A673 (cell line): ENCODE data around the gene MLANA. TPM values are rescaled to one million over a fixed set of nuclear protein-coding genes. Genes with fewer than 3 reads are reported as not detected.

Experiments used
- BruUV-seq: library from RNA; stranded (reverse); fragments of 400-500 nt; replicated peaks from 2 replicates; lab custom pipeline; 2021; lab: Mats Ljungman, UMichigan
- CTCF ChIA-PET: fragments of 300-600 bp; sonication (Branson Sonifier 250); formaldehyde crosslinking; loops from one replicate; lab custom pipeline; 2022; ENCODE audit warnings: antibody characterized with exemption; lab: Charles Lee
- POLR2A ChIA-PET: fragments of 300-600 bp; sonication (Branson Sonifier 250); formaldehyde crosslinking; loops from one replicate; lab custom pipeline; 2022; ENCODE audit warnings: antibody characterized with exemption; ENCODE audit not compliant: low non-redundant PET; lab: Charles Lee
- DNase-seq: peaks from one replicate; pipeline ENCODE4 v3.0.0-alpha.2; 2015; ENCODE audit warnings: low spot score
- H3K27ac ChIP-seq: fragments of 200-600 bp; sonication (generic); 2 replicates; pipeline ENCODE4 v1.5.1; 2016; ENCODE audit warnings: mixed run types, low read depth, mild to moderate bottlenecking, mixed read lengths, antibody characterized with exemption, low read length; ENCODE audit not compliant: poor library complexity, severe bottlenecking
- H3K27me3 ChIP-seq: fragments of 200-600 bp; sonication (generic); replicated peaks from 2 replicates; pipeline ENCODE4 v1.6.1; 2017; ENCODE audit warnings: mixed run types, low read depth, mild to moderate bottlenecking, mixed read lengths, antibody characterized with exemption, low read length; ENCODE audit not compliant: insufficient read depth, poor library complexity
- H3K36me3 ChIP-seq: fragments of 200-600 bp; sonication (generic); 2 replicates; pipeline ENCODE4 v1.6.1; 2016; ENCODE audit warnings: mixed run types, mild to moderate bottlenecking, mixed read lengths, antibody characterized with exemption, low read length; ENCODE audit not compliant: insufficient read depth, poor library complexity, severe bottlenecking
- H3K4me1 ChIP-seq: fragments of 200-600 bp; sonication (generic); 2 replicates; pipeline ENCODE4 v1.6.1; 2017; ENCODE audit warnings: mixed run types, mild to moderate bottlenecking, mixed read lengths, antibody characterized with exemption, low read length; ENCODE audit not compliant: insufficient read depth, poor library complexity, severe bottlenecking
- H3K4me3 ChIP-seq: fragments of 200-600 bp; sonication (generic); 2 replicates; pipeline ENCODE4 v1.5.1; 2016; ENCODE audit warnings: low read depth, mixed run types, mild to moderate bottlenecking, mixed read lengths, low read length; ENCODE audit not compliant: poor library complexity, severe bottlenecking
- H3K9me3 ChIP-seq: fragments of 200-600 bp; sonication (generic); 2 replicates; pipeline ENCODE4 v1.6.1; 2016; ENCODE audit warnings: mixed run types, low read depth, mild to moderate bottlenecking, mixed read lengths, antibody characterized with exemption, low read length; ENCODE audit not compliant: poor library complexity, severe bottlenecking
- EZH2 ChIP-seq: fragments of 200-600 bp; sonication (generic); IDR thresholded peaks from 2 replicates; pipeline ENCODE4 v1.6.1; 2017; ENCODE audit warnings: borderline replicate concordance, low read depth, mild to moderate bottlenecking, mixed read lengths, antibody characterized with exemption, low read length; ENCODE audit not compliant: poor library complexity, severe bottlenecking
- intact Hi-C: fragments of 100-400 bp; cut with micrococcal nuclease; formaldehyde crosslinking; loops from one replicate; pipeline ENCODE4 v1.10.0; 2022; ENCODE audit not compliant: unreplicated experiment
- total RNA-seq: library from RNA; stranded (reverse); gene quantifications from 2 replicates; pipeline ENCODE4 v1.2.3, GENCODE V29; 2021
- TF ChIP-seq, protein P1 (sequence below): fragments of 300-800, 200-600 bp; sonication (generic); conservative IDR thresholded peaks from 2 replicates; pipeline ENCODE4 v1.5.1; 2017; ENCODE audit warnings: low read depth, mild to moderate bottlenecking, antibody characterized with exemption, low read length, moderate library complexity, mixed read lengths

The MLANA gene
- total RNA-seq, 1 experiment from 2014 or later = not detected

- H3K9me3 ChIP-seq = no peaks in the 10 kb centered on the region
- H3K36me3 ChIP-seq = no peaks in the 10 kb centered on the region
- no peaks in the 10 kb centered on the region for H3K27me3 ChIP-seq
- CTCF ChIA-PET = no interaction called here
- TF ChIP-seq, protein P1, sequence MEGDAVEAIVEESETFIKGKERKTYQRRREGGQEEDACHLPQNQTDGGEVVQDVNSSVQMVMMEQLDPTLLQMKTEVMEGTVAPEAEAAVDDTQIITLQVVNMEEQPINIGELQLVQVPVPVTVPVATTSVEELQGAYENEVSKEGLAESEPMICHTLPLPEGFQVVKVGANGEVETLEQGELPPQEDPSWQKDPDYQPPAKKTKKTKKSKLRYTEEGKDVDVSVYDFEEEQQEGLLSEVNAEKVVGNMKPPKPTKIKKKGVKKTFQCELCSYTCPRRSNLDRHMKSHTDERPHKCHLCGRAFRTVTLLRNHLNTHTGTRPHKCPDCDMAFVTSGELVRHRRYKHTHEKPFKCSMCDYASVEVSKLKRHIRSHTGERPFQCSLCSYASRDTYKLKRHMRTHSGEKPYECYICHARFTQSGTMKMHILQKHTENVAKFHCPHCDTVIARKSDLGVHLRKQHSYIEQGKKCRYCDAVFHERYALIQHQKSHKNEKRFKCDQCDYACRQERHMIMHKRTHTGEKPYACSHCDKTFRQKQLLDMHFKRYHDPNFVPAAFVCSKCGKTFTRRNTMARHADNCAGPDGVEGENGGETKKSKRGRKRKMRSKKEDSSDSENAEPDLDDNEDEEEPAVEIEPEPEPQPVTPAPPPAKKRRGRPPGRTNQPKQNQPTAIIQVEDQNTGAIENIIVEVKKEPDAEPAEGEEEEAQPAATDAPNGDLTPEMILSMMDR = no peak
- H3K4me1 ChIP-seq = no peaks in the 10 kb centered on the region
- no peak overlapping the region for H3K27ac ChIP-seq
- no TSS peak for BruUV-seq
- intact Hi-C loops = no loop called here
- H3K4me3 ChIP-seq = no peak overlapping the region
- POLR2A ChIA-PET = no interaction called here
- no peak for DNase-seq
These were observed 39.2 kb upstream of the MLANA start for GRCh38 chr9:5851445-5851844.

DNA sequence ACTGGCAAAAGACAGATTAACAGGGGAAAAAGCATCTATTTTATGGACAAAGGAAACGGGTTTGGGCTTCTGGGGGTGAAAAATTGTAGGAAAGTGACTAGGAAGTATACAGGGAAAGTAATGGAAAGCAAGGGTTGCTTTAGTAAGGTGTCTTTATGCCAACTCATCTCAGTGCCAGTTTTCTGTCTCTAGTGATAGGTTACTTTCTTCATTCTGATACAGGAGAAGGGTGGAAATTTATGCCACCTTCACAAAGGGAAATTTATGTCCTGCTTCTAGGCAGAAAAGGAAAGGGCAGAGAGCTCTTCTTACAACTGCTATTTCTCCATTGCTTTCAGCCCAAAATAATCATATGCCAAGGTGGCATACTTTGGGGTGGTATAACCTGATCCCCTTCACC is 37.7 kb upstream of the MLANA start:
- POLR2A ChIA-PET = no interaction called here
- H3K27me3 ChIP-seq = no peaks in the 10 kb centered on the region
- CTCF ChIA-PET = no interaction called here

GRCh38 chr9:5853617-5854016 is 37.1 kb upstream of the MLANA start:
- no TSS peak for BruUV-seq

More for the DNA sequence above, 37.7 kb upstream of the MLANA start:
- no TSS peak for BruUV-seq
- no peak overlapping the region for H3K4me3 ChIP-seq
- H3K4me1 ChIP-seq = no peaks in the 10 kb centered on the region
- no peaks in the 10 kb centered on the region for H3K9me3 ChIP-seq
- no peak overlapping the region for H3K27ac ChIP-seq
- no peak for TF ChIP-seq EZH2
- TF ChIP-seq, protein P1 = no peak
- no peaks in the 10 kb centered on the region for H3K36me3 ChIP-seq
- intact Hi-C loops = no loop called here
- DNase-seq = no peak

More at GRCh38 chr9:5853617-5854016, 37.1 kb upstream of the MLANA start:
- no peaks in the 10 kb centered on the region for H3K9me3 ChIP-seq
- TF ChIP-seq EZH2 = no peak
- TF ChIP-seq, protein P1 = no peak
- CTCF ChIA-PET = no interaction called here
- intact Hi-C loops = no loop called here
- no peak overlapping the region for H3K27ac ChIP-seq
- no peak for DNase-seq
- POLR2A ChIA-PET = no interaction called here
- H3K36me3 ChIP-seq = no peaks in the 10 kb centered on the region
- no peak overlapping the region for H3K4me3 ChIP-seq
- H3K4me1 ChIP-seq = no peaks in the 10 kb centered on the region
- no peaks in the 10 kb centered on the region for H3K27me3 ChIP-seq
